ENCODE data around the gene SMARCB1. TPM values are rescaled to one million over a fixed set of nuclear protein-coding genes. Genes with fewer than 3 reads are reported as not detected.

Gene SMARCB1
- total and polyA plus RNA-seq, 2 donors from 2014 or later, result 68.7 to 79.0 TPM

GRCh38 chr22:23884140-23884539 is 97.4 kb downstream of the SMARCB1 start:
- intact Hi-C loops (cut with DNase I), result no loop called here
- Histone ChIP-seq H3K9ac (ENCODE audit: low read length in 3 of 3) (no peak overlapping the region), H3K27ac (ENCODE audit: low read depth in 2 of 2, low read length in 2 of 2) (no peak overlapping the region), H3K4me3 (ENCODE audit: low read length in 3 of 3) (no peak overlapping the region), H3K27me3 (ENCODE audit: control insufficient read depth, insufficient read depth, low read length) (no peaks in the 10 kb centered on the region), H3K36me3 (ENCODE audit: control insufficient read depth in 2 of 3, insufficient read depth in 3 of 3, low read length in 3 of 3) (peaks cover 0 to 27% (median 12%) of the 10 kb centered on the region in 3 donors), H3K9me3 (ENCODE audit: control insufficient read depth in 2 of 3, insufficient read depth in 1 of 3, low read length in 3 of 3) (no peaks in the 10 kb centered on the region), H3K4me1 (ENCODE audit: control insufficient read depth in 2 of 3, insufficient read depth in 2 of 3, low read depth in 1 of 3, low read length in 3 of 3) (no peaks in the 10 kb centered on the region)
- no peak for TF ChIP-seq CTCF (IDR thresholded peaks at IDR 0.05; ENCODE audit: borderline replicate concordance, extremely low read depth, insufficient read depth)
- DNase-seq (no peak), FAIRE-seq (no peak)

Other genes starting within 250 kb of the SMARCB1 start
- gene IGLL1, start 206.7 kb upstream of the SMARCB1 start, total RNA-seq, result not detected
- not detected for gene IGLL1, start 206.7 kb upstream of the SMARCB1 start, polyA plus RNA-seq (ENCODE audit: insufficient read depth, low read depth, low replicate concordance)
- gene DRICH1, start 154.6 kb upstream of the SMARCB1 start, total RNA-seq, result 1.1 TPM
- 1.3 TPM for gene DRICH1, start 154.6 kb upstream of the SMARCB1 start, polyA plus RNA-seq (ENCODE audit: insufficient read depth, low read depth, low replicate concordance)
- 0.60 TPM for gene RGL4, start 96.0 kb upstream of the SMARCB1 start, total RNA-seq
- gene RGL4, start 96.0 kb upstream of the SMARCB1 start, polyA plus RNA-seq (ENCODE audit: insufficient read depth, low read depth, low replicate concordance), result 0.80 TPM
- 6.6 TPM for gene ZNF70, start 35.9 kb upstream of the SMARCB1 start, total RNA-seq
- 1.1 TPM for gene ZNF70, start 35.9 kb upstream of the SMARCB1 start, polyA plus RNA-seq (ENCODE audit: insufficient read depth, low read depth, low replicate concordance)
- gene VPREB3, start 32.5 kb upstream of the SMARCB1 start, total RNA-seq, result 1.0 TPM
- gene VPREB3, start 32.5 kb upstream of the SMARCB1 start, polyA plus RNA-seq (ENCODE audit: insufficient read depth, low read depth, low replicate concordance), result 1.3 TPM
- not detected for gene C22orf15, start 24.0 kb upstream of the SMARCB1 start, total RNA-seq
- not detected for gene C22orf15, start 24.0 kb upstream of the SMARCB1 start, polyA plus RNA-seq (ENCODE audit: insufficient read depth, low read depth, low replicate concordance)
- gene CHCHD10, start 19.0 kb upstream of the SMARCB1 start, total RNA-seq, result 190 TPM
- gene CHCHD10, start 19.0 kb upstream of the SMARCB1 start, polyA plus RNA-seq (ENCODE audit: insufficient read depth, low read depth, low replicate concordance), result 1,445 TPM
- gene MMP11, start 14.1 kb upstream of the SMARCB1 start, total RNA-seq, result 4.4 TPM
- 2.7 TPM for gene MMP11, start 14.1 kb upstream of the SMARCB1 start, polyA plus RNA-seq (ENCODE audit: insufficient read depth, low read depth, low replicate concordance)
- gene DERL3, start 52.0 kb downstream of the SMARCB1 start, total RNA-seq, result 24.7 TPM
- 3.1 TPM for gene DERL3, start 52.0 kb downstream of the SMARCB1 start, polyA plus RNA-seq (ENCODE audit: insufficient read depth, low read depth, low replicate concordance)
- 28.9 TPM for gene SLC2A11, start 70.9 kb downstream of the SMARCB1 start, total RNA-seq
- 23.7 TPM for gene SLC2A11, start 70.9 kb downstream of the SMARCB1 start, polyA plus RNA-seq (ENCODE audit: insufficient read depth, low read depth, low replicate concordance)
- 505 TPM for gene MIF, start 107.4 kb downstream of the SMARCB1 start, total RNA-seq
- gene MIF, start 107.4 kb downstream of the SMARCB1 start, polyA plus RNA-seq (ENCODE audit: insufficient read depth, low read depth, low replicate concordance), result 1,211 TPM
- 10.8 TPM for gene GSTT2B, start 174.2 kb downstream of the SMARCB1 start, total RNA-seq
- gene GSTT2B, start 174.2 kb downstream of the SMARCB1 start, polyA plus RNA-seq (ENCODE audit: insufficient read depth, low read depth, low replicate concordance), result 20.6 TPM
- gene DDTL, start 179.9 kb downstream of the SMARCB1 start, total RNA-seq, result 5.6 TPM
- gene DDTL, start 179.9 kb downstream of the SMARCB1 start, polyA plus RNA-seq (ENCODE audit: insufficient read depth, low read depth, low replicate concordance), result 6.9 TPM
- gene DDT, start 187.5 kb downstream of the SMARCB1 start, total RNA-seq, result 97.4 TPM
- 448 TPM for gene DDT, start 187.5 kb downstream of the SMARCB1 start, polyA plus RNA-seq (ENCODE audit: insufficient read depth, low read depth, low replicate concordance)
- gene GSTT2, start 193.2 kb downstream of the SMARCB1 start, total RNA-seq, result 2.4 TPM
- gene GSTT2, start 193.2 kb downstream of the SMARCB1 start, polyA plus RNA-seq (ENCODE audit: insufficient read depth, low read depth, low replicate concordance), result 1.3 TPM
- gene GSTT4, start 218.5 kb downstream of the SMARCB1 start, total RNA-seq, result not detected
- gene GSTT4, start 218.5 kb downstream of the SMARCB1 start, polyA plus RNA-seq (ENCODE audit: insufficient read depth, low read depth, low replicate concordance), result not detected
- 85.9 TPM for gene CABIN1, start 224.3 kb downstream of the SMARCB1 start, total RNA-seq
- 34.8 TPM for gene CABIN1, start 224.3 kb downstream of the SMARCB1 start, polyA plus RNA-seq (ENCODE audit: insufficient read depth, low read depth, low replicate concordance)